HG02943 (cell line): ENCODE measurements around the gene RTN1.

Source experiments
- ATAC-seq: cut with Tn5 transposase; IDR thresholded peaks from one replicate; pipeline ENCODE4 v1.9.1; 2021; ENCODE audit warnings: mild to moderate bottlenecking, low read depth, moderate library complexity; ENCODE audit not compliant: unreplicated experiment

Gene RTN1

DNA sequence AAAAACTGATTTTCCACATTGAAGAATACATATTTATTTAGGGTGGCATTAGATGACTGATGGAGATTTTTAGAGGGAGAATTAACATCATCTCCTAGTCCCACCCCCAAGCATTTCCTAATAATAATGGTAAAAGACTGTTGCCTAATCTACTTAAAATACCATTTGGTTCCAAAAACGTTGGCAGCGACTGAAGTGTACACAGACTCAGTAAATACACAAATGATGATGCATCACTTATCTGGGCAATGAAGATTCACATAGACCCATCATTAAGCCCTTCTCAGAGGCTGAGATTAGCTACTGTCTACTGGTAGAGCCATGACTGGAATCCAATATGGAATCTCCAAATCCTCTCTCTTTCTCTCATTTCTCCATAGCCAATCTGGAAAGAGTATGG, 18.2 kb downstream of the RTN1 start:
- no peak for ATAC-seq

DNA sequence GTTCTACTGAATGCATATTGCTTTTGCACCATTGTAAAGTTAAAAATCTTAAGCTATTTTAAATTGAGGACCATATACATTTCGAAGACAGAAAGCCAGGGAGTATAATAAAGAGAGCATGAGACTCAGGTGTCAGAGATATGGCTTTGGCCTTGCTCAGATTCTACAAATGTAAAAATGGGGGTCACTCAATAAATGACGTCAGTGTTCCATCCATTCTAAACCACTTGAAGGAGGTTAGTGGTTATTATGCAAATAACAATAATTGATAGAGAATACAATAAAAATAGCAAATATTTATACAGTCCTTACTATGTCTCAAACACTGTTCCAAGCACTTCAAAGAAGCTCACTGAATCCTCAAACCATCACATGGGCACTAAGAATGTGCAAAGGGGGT, 20.1 kb downstream of the RTN1 start:
- no peak for ATAC-seq

DNA sequence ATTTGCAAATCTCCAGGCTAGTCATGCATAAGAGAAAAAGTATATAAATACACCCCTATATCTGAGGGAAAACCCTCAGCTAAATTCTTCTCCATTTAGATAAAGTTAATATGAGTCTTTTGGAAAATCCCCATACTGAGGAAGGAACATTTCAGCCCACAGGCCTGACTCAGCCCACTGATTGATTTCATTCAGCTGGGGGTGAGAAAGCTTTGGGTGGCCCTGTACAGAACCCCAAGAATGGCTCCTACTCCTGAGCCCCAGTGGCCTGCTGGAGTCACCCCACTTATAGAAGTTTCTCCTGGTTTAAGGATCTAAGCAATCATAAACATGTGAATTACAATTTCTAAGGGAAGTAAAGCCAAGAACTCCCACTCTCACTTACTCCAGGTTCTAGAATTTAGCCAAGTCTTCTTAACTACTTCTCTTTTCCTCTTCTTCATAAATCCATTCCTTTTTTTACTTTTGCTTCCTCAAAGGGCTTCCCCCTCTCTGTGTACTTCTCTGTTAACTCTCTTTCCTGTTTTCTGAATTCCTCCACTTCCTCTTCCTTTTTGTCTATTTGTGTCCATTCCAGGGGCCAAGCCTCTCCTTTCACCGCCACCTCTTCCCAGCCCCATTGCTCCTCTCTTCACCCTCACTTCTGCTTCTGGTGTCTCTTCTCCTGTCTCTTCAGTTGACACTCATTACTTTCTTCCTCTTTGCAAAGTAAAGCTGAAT, 21.0 kb downstream of the RTN1 start:
- ATAC-seq = no peak

DNA sequence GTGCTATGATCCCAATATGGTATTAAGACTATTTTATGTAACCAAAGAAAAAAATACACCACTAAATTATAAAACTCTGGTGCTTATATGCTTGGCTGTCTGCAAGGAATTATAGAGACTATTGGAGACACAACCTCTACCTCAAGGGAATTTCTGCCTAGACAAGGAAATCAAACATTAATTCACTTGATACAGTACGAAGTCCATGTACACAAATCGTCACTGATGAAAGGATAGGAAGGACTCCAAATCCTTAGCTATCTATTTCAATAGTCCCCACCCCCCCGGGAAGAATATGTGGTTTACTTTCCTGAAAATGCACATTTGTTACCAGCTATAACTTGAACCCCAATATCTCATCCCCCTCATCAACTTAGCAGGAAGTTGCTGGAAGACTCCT, 21.9 kb downstream of the RTN1 start:
- no peak for ATAC-seq

DNA sequence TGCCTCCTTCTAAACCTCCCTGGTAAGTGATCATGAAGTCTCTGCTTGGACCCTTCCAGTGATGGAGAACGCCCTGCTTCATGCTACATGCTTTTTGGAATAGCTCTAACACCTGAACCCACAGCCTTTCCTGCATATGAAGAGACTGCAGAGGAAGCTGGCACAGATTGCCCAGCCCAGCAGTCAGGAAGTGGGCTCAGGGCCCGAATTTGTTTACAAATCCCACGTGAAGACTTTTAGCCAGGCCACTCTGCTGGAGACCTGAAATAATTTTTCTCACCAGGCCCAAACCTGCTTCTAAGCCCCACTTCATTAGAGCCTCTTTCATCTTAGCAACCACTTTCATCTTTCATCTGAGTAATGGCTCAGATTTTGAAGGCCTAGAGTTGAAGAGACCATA, 22.9 kb downstream of the RTN1 start:
- ATAC-seq = no peak

DNA sequence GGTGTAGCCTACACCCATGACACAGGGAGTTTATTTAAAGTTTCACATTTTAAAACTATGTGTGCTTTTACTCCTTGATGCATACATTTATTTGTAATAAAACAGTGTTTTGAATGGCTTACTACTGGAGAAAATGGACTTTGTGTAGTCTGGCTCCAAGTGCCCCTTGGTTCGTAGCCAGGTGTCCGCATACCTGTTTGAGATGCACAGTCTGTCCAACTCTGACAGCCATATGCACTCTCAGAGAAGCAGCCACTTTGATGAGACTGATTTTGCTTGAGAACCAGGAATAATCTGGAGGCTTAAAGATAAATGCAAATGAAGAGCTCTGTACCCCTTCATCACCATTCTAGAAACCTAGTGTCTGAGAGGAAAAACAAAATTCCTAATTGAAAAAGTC, 24.0 kb downstream of the RTN1 start:
- no peak for ATAC-seq

DNA sequence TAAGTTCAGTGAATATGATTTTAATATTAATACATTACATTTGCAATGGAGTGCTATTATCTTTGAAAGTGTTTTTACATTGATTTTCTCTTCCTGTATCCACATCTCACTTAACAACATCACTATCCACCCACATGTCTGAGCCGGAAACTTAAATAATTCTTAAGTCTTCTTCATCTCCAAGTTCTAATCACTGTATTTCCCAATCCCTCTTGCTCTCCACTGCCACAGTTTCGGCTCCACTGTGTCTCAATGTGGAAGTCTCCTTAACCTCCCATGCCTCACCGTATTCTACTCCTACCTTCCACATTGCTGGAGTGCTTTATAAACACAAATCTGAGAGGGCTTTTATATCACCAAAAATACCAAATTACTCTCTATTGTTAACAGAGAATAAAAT, 25.3 kb downstream of the RTN1 start:
- no peak for ATAC-seq

DNA sequence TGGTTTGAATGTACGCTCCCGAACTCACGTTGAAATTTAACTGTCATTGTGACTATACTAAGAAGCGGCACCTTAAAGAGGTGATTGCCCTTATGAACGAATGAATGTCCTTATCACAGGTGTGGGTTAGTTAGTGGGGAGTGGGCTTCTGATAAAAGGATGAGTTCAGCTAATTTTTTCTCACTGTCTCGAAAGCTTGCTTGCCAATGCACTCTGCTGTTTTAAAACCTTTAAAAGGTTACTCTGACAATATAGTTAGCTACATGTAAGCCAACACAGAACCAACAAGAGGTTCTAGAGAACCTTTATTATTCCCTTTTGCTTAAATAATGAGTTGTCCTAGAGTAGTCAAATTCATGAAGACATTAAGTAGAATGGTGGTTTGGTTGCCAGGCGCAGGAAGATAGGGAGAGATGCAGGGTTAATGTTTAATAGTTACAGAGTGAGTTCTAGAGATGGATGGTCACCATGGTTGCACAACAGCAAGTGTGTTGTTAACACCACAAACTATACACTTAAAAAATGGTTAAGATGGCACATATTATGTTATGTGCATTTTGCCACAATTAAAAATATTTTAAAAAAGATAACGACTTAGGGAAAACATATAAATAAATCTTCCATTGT, 26.3 kb downstream of the RTN1 start:
- no peak for ATAC-seq

DNA sequence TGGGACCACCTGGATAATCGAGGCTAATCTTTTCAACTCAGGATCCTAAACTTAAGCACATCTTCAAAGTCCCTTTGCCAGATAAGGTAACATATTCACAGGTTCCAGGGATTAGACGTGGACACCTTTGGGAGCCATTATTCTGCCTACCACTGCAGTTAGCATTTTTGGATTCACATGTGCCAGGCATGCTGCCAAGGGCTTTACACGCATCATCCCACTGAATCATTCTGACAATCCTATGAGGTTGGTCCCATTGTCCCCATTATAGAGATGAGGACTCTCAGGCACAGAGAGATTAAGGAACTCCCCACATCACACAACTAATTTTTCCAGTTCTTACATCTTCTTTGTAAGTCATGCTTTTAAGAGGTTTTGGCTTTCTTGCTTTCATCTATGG, 34.5 kb downstream of the RTN1 start:
- no peak for ATAC-seq

DNA sequence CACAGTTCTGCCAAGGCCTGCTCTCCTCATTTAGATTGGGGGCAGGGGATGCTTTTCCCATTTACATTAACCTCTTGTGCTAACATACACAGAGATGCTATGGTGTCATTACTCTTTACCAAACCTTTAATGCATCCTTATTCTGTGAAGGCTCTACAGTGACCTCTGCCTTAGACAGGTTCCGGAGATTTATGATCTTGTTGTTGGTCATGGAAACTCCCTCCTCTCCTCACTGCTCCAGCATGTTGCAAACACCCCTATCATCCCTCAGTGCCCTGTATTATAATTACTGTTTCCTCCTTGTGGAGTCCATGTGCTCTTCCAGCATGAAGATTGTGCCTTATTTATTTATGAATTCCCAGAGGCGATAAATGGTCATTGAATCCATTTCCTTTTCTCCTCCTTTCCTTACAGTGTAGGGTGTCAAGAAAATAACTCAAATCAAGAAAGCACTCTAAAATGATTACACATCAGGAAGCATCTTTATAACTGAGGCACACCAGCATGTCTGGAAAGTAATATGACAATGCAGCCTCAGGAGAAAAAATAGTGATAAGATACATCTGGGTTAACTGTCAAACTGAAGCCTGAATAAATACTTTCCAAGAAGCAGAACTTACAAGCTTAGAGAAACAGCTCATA, 37.8 kb downstream of the RTN1 start:
- ATAC-seq = no peak

DNA sequence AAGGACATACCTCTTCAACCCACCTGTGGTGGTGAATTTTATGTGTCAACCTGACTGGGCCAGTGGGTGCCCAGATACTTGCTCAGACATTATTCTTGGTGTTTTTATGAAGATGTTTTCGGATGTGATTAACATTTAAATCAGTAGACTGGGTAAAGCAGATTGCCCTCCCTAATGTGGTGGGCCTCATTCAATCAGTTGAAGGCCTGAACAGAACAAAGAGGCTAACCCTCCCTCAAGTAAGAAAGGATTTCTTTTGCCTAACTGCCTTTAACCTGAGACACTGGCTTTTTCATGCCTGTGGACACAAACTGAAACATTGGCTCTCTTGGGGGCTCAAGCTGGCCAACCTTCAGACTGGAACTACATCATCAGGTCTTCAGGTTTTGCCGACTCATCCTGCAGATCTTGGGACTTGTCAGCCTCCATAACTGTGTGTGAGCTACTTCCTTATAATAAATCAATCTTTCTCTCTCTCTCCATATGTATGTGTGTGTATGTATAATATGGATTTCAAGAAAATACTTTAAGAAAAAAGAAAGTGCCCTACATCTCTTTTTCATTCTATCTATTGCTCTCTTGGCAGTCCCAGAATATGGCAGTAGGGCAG, 39.4 kb downstream of the RTN1 start:
- ATAC-seq = no peak

DNA sequence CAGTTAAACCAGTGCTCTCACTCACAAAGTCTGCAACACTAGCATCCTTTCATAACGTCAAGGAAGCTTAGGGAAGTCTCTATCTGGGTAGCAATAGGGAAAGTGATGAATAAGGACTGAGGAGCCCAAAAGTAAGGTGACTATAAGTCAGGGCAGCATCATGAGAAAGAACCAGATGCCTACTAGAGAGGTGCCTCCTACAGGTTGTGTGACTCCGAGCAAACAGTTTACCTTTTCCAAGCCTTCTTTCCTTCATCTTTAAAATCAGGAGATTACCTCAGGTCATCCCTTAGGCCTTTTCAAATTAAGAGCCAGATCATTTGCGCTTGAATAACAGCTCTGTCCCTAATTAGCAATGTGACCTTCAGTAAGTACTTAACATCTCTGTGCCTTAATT, 40.2 kb downstream of the RTN1 start:
- ATAC-seq = no peak

DNA sequence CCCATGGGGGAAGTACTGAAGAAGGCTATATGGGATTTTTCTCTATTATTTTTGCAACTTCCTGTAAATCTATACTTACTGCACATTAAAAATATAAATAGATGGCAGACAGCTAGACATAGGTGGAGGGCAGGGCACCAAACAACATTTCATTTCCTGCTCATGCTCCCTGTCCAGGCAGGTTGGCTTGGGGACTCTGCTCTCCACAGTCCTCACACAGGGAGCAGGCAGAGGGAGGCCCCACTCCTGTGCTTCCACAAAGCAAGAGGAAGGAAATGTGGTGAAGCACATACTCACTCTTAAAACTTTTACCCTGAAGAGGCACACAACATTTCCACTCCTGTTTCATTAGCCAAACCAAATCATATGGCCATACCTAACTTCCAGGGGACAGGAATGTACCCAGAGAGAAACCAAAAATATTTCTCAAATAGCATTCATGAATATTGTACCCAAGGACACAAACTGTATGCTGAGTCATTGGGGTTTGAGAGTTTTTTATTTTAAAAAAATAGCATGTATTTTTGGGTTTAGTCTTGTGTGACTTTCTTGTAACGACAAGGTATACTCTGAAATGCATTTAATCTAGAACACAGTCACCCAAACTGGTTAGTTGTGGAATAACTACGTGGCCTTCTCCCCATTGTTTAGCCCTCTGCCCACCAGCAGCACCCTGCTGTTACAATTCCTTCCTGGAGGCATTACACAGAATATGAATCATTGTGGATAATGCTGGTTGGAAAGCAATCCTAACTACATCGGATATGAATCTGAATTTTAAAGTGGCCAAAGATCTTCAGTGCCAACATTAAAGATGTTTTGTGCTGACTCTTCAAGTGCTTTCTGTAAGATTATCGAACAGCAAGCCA, 40.9 kb downstream of the RTN1 start:
- no peak for ATAC-seq

DNA sequence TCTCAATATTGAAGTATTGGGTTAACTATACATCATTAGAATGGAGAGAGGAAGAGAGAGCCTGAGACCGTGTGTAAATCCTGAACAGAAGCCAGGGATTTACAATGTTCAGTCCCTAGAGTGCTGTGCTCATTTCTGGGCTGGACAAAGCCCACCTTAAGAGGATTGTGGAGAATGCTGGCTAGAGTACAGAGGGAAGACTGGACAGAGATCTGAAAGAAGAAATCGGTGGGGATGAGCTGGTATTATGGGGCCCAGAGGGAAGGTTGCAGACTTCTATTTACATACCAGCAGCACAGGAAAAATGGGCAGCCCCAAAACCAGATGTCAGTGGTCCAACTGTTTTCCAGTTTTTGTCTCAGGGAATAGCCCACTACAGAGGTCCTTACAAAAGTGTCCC, 42.3 kb downstream of the RTN1 start:
- no peak for ATAC-seq

DNA sequence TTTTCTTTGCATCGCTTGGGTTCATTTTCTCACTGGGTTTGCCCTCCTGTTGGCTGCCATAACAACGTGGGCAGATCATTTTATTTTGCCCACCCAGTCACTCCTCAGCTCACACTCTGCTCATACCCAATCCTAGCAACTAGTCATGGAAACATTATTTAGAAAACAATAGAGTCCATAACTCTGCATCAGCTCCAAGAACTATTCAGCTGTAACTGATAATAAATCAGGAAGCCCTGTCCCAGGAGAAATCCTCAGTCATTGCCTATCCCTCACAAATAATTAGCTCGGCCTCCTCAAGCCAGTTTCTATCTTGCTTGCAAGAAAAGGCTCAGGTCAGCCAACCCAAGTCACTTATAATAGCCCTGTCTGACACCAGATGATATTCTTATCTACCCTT, 43.2 kb downstream of the RTN1 start:
- no peak for ATAC-seq

DNA sequence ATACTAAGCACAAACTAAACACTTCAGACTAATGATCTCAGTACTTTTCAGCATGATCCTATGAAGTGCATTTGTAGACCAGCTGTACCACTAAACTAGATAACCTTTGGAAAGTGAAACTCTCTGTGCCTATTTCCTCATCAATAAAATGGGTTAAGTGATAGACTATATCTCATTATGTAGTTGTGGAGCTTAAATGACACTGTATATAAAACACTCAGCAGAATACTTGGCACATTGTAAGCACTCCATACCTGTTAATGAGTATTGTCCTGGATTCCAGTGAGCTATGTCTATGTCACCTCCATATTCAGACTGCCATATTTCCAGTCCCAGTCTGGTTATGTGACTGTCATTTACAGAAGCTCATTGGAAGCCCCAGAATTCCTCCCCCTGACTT, 44.4 kb downstream of the RTN1 start:
- no peak for ATAC-seq

DNA sequence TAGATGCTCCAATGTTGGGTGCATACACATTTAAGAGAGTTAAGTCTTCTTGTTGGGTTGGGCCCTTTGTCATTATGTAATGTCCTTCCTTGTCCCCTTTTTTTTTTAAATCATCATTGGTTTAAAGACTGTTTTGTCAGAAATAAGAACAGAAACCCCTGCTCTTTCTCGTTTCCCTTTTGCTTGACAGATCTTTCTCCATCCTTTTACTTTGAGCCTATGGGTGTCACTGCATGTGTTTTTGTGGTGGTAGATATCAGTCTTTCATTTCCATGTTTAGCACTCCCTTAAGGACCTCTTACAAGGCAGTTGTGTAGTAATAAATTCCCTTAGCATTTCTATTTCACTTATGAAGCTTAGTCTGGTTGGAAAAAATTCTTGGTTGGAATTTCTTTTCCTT, 47.4 kb downstream of the RTN1 start:
- ATAC-seq = no peak

DNA sequence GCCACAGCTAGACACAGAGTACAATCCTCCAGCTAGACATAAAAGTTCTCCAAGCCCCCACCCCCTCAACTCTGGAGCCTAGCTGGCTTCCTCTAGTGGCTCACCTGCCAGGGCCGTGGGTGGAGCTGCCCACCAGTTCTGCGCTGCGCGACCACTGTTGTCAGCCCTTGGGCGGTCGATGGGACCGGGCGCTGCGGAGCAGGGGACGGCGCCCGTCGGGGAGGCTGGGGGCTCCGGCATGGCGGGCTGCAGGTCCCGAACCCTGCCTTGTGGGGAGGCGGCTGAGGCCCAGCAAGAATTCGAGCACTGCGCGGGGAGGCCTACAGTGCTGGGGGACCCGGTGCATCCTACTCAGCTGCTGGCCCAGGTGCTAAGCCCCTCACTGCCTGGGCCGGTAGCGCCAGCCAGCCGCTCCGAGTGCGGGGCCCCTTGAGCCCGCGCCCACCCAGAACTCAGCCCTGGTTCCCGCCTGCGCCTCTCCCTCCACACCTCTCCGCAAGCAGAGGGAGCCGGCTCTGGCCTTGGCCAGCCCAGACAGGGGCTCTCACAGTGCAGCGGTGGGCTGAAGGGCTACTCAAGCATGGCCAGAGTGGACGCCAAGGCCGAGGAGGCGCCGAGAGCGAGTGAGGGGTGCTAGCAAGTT, 51.0 kb downstream of the RTN1 start:
- ATAC-seq = no peak

DNA sequence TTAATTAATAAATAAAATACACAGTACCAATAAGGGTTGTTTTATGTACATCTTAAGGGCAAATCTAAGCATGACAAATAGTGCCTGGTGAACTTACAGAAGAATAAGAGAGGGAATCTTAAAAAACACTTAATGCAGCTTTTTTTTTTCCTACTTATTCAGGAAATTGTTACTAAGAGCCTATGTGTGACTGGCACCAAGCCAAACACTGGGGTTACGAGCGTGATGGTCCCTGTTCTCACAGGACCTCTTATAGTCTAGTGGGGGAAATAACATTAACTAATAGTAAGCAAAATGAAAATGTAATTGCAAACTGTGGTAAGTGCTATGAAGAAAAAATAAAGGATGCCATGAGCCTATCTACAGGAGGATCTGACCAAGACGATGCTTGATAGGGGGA, 53.6 kb downstream of the RTN1 start:
- no peak for ATAC-seq

DNA sequence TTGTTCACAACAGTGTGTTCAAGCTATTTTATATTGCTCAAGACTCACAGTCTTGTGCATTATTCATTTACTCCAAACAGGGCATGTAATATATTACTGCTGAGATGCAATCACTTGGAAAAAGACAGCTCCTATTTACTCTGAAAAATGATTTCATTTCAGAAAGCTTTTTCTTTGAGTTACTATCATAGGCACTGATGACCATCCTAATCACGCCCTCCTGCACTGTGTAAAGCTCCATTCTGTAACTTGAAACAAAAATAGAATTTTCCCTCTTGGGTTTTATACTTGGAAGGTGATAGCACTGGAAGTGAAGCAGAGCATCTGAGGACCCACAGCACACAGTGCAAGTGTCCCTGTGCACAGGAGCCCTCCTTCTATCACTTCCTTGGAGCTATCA, 55.6 kb downstream of the RTN1 start:
- no peak for ATAC-seq
